Coronary artery (tissue), 2 donors: ENCODE measurements around the gene SULF2.

ENCODE experiments used
- DNase-seq: peaks from one replicate; pipeline ENCODE4 v3.0.0-alpha.2; 2017; ENCODE audit warnings: low spot score
- H3K27ac ChIP-seq, 2 donors: fragments of 200-600 bp; sonication (generic); one replicate each; pipeline ENCODE4 v1.5.1; 2016 to 2019
- H3K4me3 ChIP-seq: fragments of 200-600 bp; sonication (generic); 2 replicates; pipeline ENCODE4 v1.5.1; 2016; ENCODE audit warnings: mild to moderate bottlenecking, moderate library complexity
- TF ChIP-seq, protein P1 (sequence below): fragments of 200-600 bp; sonication (generic); IDR thresholded peaks from one replicate; pipeline ENCODE4 v1.5.1; 2019; ENCODE audit warnings: antibody characterized with exemption

Gene SULF2

DNA sequence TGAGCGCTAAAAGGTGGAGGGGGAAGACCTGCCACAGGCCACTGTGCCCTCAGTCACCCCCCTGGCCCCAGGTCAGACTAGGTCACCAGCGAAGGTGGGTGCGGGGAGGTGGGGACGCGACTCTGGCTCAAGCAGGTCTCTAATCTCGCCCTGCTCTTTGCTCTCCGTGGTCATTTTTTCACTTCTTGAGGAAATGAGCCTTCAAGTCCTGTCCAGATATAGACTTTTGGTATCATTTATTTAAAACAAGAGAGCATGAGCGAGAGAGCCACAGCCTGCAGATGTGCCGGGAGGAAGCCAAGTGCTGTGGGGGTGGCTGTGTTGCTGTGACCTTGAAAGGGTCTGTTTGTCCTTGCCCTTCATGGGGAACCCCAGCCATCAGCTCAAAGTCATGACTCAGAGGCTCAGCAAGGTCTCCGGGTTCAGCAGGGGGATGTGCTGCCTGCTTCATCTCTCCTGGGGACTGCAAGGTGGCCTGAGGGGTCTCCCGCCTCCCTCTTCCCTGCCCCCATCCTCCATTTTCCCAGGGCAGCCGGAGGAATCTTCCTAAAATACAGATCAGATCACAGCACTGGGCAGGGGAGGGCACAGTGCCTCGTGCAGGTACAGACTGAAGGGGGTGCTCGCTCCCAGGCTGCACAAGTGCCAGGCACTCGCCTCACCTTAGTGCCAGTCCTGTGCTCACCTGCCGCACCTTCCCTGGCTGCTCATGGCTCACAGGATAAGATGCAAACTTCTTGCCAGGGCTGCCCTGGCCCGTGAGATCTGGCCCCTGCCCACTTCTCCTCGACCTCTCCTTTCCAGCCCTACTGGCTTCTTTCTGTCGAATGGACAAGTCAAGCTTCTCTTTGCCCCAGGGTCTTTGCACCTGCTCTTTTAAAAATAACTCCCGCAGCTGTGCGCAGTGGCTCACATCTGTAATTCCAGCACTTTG, 26.5 kb downstream of the SULF2 start:
- Histone ChIP-seq H3K4me3 (no peak overlapping the region), H3K27ac (no peak overlapping the region)
- TF ChIP-seq, protein P1, sequence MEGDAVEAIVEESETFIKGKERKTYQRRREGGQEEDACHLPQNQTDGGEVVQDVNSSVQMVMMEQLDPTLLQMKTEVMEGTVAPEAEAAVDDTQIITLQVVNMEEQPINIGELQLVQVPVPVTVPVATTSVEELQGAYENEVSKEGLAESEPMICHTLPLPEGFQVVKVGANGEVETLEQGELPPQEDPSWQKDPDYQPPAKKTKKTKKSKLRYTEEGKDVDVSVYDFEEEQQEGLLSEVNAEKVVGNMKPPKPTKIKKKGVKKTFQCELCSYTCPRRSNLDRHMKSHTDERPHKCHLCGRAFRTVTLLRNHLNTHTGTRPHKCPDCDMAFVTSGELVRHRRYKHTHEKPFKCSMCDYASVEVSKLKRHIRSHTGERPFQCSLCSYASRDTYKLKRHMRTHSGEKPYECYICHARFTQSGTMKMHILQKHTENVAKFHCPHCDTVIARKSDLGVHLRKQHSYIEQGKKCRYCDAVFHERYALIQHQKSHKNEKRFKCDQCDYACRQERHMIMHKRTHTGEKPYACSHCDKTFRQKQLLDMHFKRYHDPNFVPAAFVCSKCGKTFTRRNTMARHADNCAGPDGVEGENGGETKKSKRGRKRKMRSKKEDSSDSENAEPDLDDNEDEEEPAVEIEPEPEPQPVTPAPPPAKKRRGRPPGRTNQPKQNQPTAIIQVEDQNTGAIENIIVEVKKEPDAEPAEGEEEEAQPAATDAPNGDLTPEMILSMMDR: no peak
- DNase-seq: no peak

DNA sequence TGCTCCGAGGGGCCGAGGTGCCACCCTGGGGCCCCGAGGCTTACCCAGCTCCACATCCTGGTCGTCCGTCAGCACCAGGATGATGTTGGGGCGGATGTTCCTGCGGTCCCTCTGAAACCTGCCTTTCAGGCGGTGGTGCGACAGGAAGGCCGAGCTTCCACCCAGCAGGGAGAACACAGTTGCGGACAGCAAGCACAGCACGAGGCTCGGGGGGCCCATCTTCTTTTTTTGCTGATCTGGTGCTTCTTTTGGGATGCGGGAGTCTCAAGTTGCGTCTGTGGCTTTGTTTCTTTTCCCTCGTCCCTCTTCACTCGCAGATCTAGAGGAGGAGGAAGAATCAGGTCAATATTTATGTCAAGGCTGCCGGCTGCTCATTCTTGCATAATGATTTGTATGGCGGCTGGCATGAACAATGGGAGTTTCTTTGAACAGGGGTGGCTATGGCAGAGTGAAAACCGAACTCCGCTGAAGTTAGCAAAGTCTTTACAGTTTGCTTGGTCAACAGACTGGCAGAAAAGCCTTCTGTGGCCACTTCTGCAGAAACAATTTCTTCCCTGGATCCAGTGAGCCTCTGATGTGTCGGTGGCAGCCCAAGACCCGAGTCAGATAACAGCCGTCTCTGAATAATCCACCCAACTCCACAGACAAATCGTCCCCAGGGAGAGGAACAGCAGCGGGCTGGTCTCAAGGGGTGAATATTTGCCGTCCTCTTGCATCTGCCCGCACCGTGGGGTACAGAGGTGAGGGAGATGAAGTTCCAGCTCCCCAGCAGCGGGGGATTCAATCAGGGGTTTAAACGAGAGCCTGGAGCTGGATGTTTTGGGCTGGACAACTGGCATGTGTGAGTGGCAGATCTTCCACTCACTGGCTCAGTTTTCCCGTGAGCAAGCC, 27.9 kb downstream of the SULF2 start:
- H3K27ac ChIP-seq: no peak overlapping the region
- no peak overlapping the region for H3K4me3 ChIP-seq
- DNase-seq: no peak
- TF ChIP-seq, protein P1: no peak

DNA sequence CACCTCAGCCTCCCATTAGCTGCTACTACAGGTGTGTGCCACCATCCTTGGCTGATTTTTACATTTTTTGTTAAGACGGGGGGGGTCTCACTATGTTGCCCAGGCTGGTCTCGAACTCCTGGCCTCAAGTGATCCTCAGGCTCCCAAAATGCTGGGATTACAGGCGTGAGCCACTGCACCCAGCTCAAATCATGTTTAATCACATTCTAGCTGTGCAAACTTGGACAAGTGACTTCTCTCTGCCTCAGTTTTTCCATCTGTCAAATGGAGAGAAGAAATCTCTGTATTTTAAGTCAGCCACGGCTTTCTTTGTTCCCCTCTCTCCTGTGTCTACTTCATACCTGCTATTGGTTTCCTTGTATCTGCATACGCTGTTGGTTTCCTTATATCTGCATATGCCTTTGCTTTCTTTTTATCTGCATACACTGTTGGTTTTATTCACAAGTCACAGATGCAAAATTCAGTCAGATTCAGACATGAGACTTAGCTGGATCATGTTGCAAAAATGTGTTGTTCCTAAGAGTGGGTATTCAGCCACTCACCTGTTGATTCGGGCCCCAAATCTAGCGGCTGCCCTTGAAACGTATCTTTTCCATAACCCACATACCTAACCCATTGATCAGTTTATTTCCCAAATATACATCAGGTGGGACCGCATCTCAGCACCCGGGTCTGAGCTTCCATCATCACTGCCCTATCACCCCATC, 30.2 kb downstream of the SULF2 start:
- H3K27ac ChIP-seq: no peak overlapping the region
- DNase-seq: no peak
- H3K4me3 ChIP-seq: no peak overlapping the region
- TF ChIP-seq, protein P1: no peak

GRCh38 chr20:47754388-47754715, 30.9 kb downstream of the SULF2 start:
- TF ChIP-seq, protein P1: no peak
- H3K27ac ChIP-seq: no peak overlapping the region
- no peak for DNase-seq
- no peak overlapping the region for H3K4me3 ChIP-seq

DNA sequence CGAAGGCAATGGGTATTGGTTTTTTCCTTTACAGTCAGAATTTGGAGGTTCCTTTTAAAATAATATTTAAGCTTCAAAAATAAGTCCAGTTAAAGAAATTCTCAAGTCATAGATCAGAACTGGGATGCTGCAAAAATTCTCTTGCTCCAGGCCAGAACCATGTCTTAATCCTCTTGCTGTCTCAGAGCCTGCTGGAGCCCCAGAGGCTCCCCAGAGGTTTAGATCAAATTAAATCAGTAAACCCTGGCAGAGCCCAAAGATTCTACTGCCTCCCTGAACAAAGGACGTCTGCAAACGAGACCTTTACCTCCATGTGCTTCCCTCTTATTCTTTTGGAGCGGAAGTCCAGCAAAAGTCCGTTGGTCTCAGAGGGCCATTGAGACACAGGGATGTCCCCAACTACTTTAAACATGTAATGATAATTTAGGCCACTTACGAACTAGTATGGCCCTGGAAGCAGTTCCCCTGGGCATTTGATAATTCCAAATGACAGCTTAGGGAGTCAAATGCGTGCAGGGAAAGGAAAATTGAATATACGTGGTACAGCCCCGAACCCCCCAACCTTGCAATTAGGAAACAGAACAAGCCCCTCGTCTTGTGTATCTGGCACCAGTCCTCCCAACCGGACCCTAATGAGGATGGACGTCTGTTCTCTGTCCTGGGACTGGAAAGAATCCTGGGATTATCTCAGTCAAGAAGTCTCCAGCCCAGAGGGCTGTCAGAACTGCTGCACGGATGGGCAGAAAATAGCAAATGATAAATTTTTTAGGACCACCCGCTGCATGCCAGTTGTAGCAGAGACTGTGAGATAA, 31.5 kb downstream of the SULF2 start:
- H3K4me3 ChIP-seq: no peak overlapping the region
- TF ChIP-seq, protein P1: no peak
- H3K27ac ChIP-seq: no peak overlapping the region
- DNase-seq: no peak

DNA sequence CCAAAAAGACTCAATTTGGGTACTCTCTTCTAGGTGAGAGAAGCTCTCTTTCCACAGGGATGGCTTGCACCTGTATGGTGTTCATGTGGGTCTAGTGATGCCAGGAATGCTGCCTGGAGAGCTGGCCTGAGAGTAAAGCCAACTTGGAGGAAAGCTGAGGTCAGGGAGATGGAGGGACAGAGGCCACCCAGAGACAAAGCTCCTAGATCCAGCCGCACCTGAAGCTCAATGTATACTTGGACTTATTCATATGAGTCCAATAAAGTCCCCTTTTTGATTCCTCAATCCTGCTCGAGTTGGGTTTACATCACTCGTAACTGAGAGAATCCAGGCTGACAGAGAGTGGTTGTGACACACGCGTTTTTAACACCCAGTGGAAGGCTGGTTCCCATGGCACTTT, 33.8 kb downstream of the SULF2 start:
- H3K27ac ChIP-seq: no peak overlapping the region
- TF ChIP-seq, protein P1: no peak
- DNase-seq: no peak
- no peak overlapping the region for H3K4me3 ChIP-seq
